ENCODE results near the gene FAM200C. TPM values are rescaled to one million over a fixed set of nuclear protein-coding genes. Genes with fewer than 3 reads are reported as not detected.

FAM200C gene
- total and polyA plus RNA-seq, 2 donors (not counting 1 experiment from before 2014, with no cell fraction given): 0.28 to 1.3 TPM

DNA sequence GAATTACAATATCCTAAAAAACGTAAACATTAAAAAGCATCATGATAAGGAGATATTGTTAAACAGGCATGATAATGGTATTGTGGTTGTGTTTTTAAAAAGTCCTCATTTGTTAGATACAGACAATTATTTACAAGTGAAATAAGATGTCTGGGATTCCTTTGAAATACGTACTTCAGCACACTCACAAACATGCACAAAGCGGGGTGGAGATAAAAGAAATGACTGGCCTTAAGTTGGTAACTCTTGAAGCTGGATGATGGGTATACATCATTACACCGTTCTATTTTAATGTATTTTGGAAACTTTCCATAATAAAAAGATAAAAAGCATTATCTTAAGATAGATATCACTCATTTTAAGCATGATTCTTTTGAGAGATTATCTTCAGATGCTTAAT, 1.0 kb downstream of the FAM200C start:
- no peaks in the 10 kb centered on the region for H4K20me1 ChIP-seq (ENCODE audit: control insufficient read depth, insufficient read depth, low read length, poor library complexity, severe bottlenecking)
- no peak for DNase-seq
- peak overlapping the region; percentile 90 for H3K4me2 ChIP-seq (replicated peaks; ENCODE audit: low read depth, low read length, poor library complexity, severe bottlenecking)
- H3K4me1 ChIP-seq (ENCODE audit: control insufficient read depth in 2 of 2, insufficient read depth in 2 of 2, low read length in 2 of 2): peaks cover 4 to 11% of the 10 kb centered on the region in 2 donors
- Mint-ChIP-seq H3K27ac (no peak overlapping the region), H3K4me3 (peak overlapping the region; percentile 83), H3K9me3 (ENCODE audit: insufficient read depth) (no peaks in the 10 kb centered on the region), H3K4me1 (peaks cover 14% of the 10 kb centered on the region), H3K27me3 (no peaks in the 10 kb centered on the region)
- no peak overlapping the region for H3K4me3 ChIP-seq (ENCODE audit: control extremely low read depth in 1 of 5, extremely low read depth in 1 of 5, insufficient read depth in 1 of 5, low read depth in 2 of 5, low read length in 4 of 5)
- H3K27me3 ChIP-seq (replicated peaks in 1 of 4; ENCODE audit: control extremely low read depth in 1 of 4, control insufficient read depth in 3 of 4, insufficient read depth in 4 of 4, low read length in 3 of 4): no peaks in the 10 kb centered on the region
- no peak for ATAC-seq (ENCODE audit: low read depth)
- peaks cover 9 to 16% of the 10 kb centered on the region in 2 experiments for H3K36me3 ChIP-seq (replicated peaks in 1 of 2; ENCODE audit: control extremely low read depth in 1 of 2, control insufficient read depth in 1 of 2, extremely low read depth in 1 of 2, insufficient read depth in 2 of 2, low read length in 1 of 2)
- TF ChIP-seq EZH2 (IDR thresholded peaks at IDR 0.05; ENCODE audit: borderline replicate concordance, insufficient read depth, low read depth, low read length, poor library complexity, severe bottlenecking): no peak
- TF ChIP-seq, protein P1, sequence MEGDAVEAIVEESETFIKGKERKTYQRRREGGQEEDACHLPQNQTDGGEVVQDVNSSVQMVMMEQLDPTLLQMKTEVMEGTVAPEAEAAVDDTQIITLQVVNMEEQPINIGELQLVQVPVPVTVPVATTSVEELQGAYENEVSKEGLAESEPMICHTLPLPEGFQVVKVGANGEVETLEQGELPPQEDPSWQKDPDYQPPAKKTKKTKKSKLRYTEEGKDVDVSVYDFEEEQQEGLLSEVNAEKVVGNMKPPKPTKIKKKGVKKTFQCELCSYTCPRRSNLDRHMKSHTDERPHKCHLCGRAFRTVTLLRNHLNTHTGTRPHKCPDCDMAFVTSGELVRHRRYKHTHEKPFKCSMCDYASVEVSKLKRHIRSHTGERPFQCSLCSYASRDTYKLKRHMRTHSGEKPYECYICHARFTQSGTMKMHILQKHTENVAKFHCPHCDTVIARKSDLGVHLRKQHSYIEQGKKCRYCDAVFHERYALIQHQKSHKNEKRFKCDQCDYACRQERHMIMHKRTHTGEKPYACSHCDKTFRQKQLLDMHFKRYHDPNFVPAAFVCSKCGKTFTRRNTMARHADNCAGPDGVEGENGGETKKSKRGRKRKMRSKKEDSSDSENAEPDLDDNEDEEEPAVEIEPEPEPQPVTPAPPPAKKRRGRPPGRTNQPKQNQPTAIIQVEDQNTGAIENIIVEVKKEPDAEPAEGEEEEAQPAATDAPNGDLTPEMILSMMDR (IDR thresholded peaks at IDR 0.05): no peak
- no peaks in the 10 kb centered on the region for H3K79me2 ChIP-seq (ENCODE audit: control insufficient read depth, insufficient read depth, low read length)
- H2AFZ ChIP-seq (ENCODE audit: insufficient read depth, low read depth, low read length, poor library complexity, severe bottlenecking): no peak overlapping the region
- CTCF ChIA-PET: interaction anchor here (1.1 kb wide), 1 partner anchor 377 kb away, joined by 3 read pairs; no protein-coding TSS in a partner anchor
- H3K27ac ChIP-seq (ENCODE audit: low read length in 2 of 2): no peak overlapping the region
- H3K9me3 ChIP-seq (ENCODE audit: control extremely low read depth in 1 of 3, control insufficient read depth in 2 of 3, insufficient read depth in 1 of 3, low read length in 2 of 3): no peaks in the 10 kb centered on the region
- POLR2A ChIA-PET: interaction anchor here (0.5 kb wide), 1 partner anchor 238 kb away, joined by 3 read pairs; no protein-coding TSS in a partner anchor
- WGBS (ENCODE audit: insufficient coverage): no CpG with 5 or more reads among the region's 4 CpGs
- intact Hi-C loops (cut with micrococcal nuclease): no loop called here
- no peak overlapping the region for H3K9ac ChIP-seq (ENCODE audit: low read length)

DNA sequence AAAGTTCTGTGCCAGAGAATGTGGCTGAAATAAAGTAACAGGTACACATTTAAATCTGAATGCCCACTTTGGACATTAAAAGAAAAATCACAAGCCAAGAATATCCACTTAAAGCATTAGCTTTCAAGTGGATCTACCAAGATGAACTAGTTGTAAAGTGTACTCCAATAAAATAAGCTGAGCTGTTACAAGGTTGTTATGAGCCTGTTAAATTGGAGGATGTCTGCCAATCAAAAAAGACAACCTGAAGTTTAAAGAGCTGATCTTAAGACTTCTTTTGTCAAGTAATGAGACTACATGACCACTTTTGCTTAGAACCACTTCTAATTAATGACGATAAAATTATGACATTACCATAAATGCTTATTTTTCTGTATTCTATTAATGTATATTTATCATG, 2.4 kb downstream of the FAM200C start:
- Histone ChIP-seq H3K36me3 (replicated peaks in 1 of 2; ENCODE audit: control extremely low read depth in 1 of 2, control insufficient read depth in 1 of 2, extremely low read depth in 1 of 2, insufficient read depth in 2 of 2, low read length in 1 of 2) (peaks cover 2 to 6% of the 10 kb centered on the region in 2 experiments), H3K27me3 (replicated peaks in 1 of 4; ENCODE audit: control extremely low read depth in 1 of 4, control insufficient read depth in 3 of 4, insufficient read depth in 4 of 4, low read length in 3 of 4) (no peaks in the 10 kb centered on the region), H3K9ac (ENCODE audit: low read length) (no peak overlapping the region), H4K20me1 (ENCODE audit: control insufficient read depth, insufficient read depth, low read length, poor library complexity, severe bottlenecking) (no peaks in the 10 kb centered on the region), H2AFZ (ENCODE audit: insufficient read depth, low read depth, low read length, poor library complexity, severe bottlenecking) (no peak overlapping the region), H3K4me1 (ENCODE audit: control insufficient read depth in 2 of 2, insufficient read depth in 2 of 2, low read length in 2 of 2) (peaks cover 4 to 11% of the 10 kb centered on the region in 2 donors), H3K27ac (ENCODE audit: low read length in 2 of 2) (no peak overlapping the region), H3K79me2 (ENCODE audit: control insufficient read depth, insufficient read depth, low read length) (no peaks in the 10 kb centered on the region), H3K9me3 (ENCODE audit: control extremely low read depth in 1 of 3, control insufficient read depth in 2 of 3, insufficient read depth in 1 of 3, low read length in 2 of 3) (no peaks in the 10 kb centered on the region), H3K4me3 (ENCODE audit: control extremely low read depth in 1 of 5, extremely low read depth in 1 of 5, insufficient read depth in 1 of 5, low read depth in 2 of 5, low read length in 4 of 5) (no peak overlapping the region), H3K4me2 (replicated peaks; ENCODE audit: low read depth, low read length, poor library complexity, severe bottlenecking) (no peak overlapping the region)
- intact Hi-C loops (cut with micrococcal nuclease): no loop called here
- no CpG with 5 or more reads among the region's 1 CpG for WGBS (ENCODE audit: insufficient coverage)
- Mint-ChIP-seq H3K27ac (no peak overlapping the region), H3K27me3 (no peaks in the 10 kb centered on the region), H3K9me3 (ENCODE audit: insufficient read depth) (no peaks in the 10 kb centered on the region), H3K4me3 (no peak overlapping the region), H3K4me1 (peaks cover 14% of the 10 kb centered on the region)
- ChIA-PET POLR2A (no interaction called here), CTCF (interaction anchor here (2.3 kb wide), 1 partner anchor 42 kb away, joined by 5 read pairs; no protein-coding TSS in a partner anchor)
- TF ChIP-seq EZH2 (IDR thresholded peaks at IDR 0.05; ENCODE audit: borderline replicate concordance, insufficient read depth, low read depth, low read length, poor library complexity, severe bottlenecking): no peak
- TF ChIP-seq, protein P1 (IDR thresholded peaks at IDR 0.05): no peak
- DNase-seq (no peak), ATAC-seq (ENCODE audit: low read depth) (no peak)

Data from B cell (primary cell).